ENCODE results near the gene LRRC58. TPM values are rescaled to one million over a fixed set of nuclear protein-coding genes. Genes with fewer than 3 reads are reported as not detected.
"Not testable (repeated sequence)": the region's sequence is repeated elsewhere in the genome, so short reads cannot be mapped to it uniquely, and the experiment has no call there.

LRRC58 gene
- total RNA-seq, 8 experiments from 2014 or later, result 7.0 to 50.1 (median 20.1) TPM

DNA sequence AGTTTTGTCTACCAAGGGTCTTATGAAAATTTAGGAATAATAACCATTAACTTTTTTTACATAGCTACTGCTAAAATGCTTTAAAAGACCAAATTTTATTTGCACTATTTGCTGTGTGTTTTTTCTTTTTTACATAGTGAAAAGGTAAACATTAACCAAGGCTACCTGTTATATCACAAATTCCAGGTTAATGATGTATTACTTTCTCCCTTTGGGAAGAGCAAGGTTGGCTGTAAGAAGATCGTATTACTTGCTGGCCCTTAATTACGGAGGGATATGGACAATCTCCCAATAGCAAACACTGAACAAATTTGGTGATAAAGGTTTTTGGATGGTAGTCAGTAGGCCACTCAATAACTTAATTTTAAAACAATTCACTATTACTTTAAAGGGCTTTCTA is 22.4 kb downstream of the LRRC58 start:
- WGBS, 10 experiments, result 83 to 100% (median 100%) methylated on average over 1 to 2 of the region's 2 CpGs; no CpG with 5 or more reads in 1 of the 10 experiments
- Histone ChIP-seq H3K27ac (no peak overlapping the region), H3K4me3 (no peak overlapping the region), H3K4me1 (replicated peaks in 1 of 2) (no peaks in the 10 kb centered on the region)
- no peak for ATAC-seq (replicated peaks in 6 of 8)
- in situ Hi-C loops (cut with MboI; ENCODE audit: low pct_unique_long_range_greater_than_20kb in 2 of 9, low sequenced_read_pairs in 9 of 9, unreplicated experiment in 9 of 9), result no loop called here

DNA sequence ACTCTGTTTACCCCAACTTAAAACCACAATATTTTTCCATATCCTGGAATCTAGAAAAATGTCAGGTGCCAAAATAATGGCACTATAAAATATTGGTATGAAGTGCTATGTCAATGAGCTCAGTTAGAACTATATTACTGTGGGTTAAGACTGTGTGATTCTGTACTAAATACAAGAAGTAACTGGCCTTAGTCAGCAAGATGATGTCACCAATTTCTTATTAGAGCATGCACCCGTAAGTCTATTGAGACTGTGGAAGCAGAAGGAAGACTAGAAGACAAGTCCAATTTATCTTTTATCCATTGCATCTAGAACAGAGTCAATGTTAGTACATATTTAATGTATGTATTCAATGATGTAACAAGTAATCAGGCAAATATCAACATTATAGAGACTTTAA is 25.0 kb downstream of the LRRC58 start:
- in situ Hi-C loops (cut with MboI; ENCODE audit: low pct_unique_long_range_greater_than_20kb in 2 of 9, low sequenced_read_pairs in 9 of 9, unreplicated experiment in 9 of 9), result no loop called here
- 0 to 100% (median 79%) methylated on average over 1 of the region's 1 CpG; no CpG with 5 or more reads in 2 of the 10 experiments for WGBS, 10 experiments
- Histone ChIP-seq H3K4me1 (replicated peaks in 1 of 2) (no peaks in the 10 kb centered on the region), H3K27ac (no peak overlapping the region), H3K4me3 (no peak overlapping the region)
- peak in 7 of 8 experiments; percentile 81 to 98 (median 87) for ATAC-seq (replicated peaks in 6 of 8)

DNA sequence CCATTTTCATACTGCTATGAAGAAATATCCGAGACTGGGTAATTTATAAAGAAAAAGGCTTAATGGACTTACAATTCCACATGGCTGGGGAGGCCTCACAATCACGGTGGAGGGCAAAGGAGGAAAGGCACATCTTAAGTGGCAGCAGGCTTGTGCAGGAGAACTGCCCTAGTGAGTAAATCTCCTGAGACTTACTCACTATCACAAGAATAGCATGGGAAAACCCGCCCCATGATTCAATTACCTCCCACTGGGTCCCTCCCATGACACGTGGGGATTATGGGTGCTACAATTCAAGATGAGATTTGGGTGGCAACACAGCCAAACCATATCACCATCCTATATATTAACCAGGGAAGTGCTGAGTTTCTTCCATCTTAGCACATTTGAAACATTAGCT is 25.4 kb downstream of the LRRC58 start:
- H3K4me1 ChIP-seq (replicated peaks in 1 of 2); H3K27ac ChIP-seq; H3K4me3 ChIP-seq; in situ Hi-C loops (cut with MboI; ENCODE audit: low pct_unique_long_range_greater_than_20kb in 2 of 9, low sequenced_read_pairs in 9 of 9, unreplicated experiment in 9 of 9): not testable (repeated sequence)
- 60 to 100% (median 83%) methylated on average over 1 to 3 of the region's 4 CpGs; no CpG with 5 or more reads in 2 of the 10 experiments for WGBS, 10 experiments
- ATAC-seq (replicated peaks in 6 of 8), result peak in 7 of 8 experiments; percentile 52 to 96 (median 81)

DNA sequence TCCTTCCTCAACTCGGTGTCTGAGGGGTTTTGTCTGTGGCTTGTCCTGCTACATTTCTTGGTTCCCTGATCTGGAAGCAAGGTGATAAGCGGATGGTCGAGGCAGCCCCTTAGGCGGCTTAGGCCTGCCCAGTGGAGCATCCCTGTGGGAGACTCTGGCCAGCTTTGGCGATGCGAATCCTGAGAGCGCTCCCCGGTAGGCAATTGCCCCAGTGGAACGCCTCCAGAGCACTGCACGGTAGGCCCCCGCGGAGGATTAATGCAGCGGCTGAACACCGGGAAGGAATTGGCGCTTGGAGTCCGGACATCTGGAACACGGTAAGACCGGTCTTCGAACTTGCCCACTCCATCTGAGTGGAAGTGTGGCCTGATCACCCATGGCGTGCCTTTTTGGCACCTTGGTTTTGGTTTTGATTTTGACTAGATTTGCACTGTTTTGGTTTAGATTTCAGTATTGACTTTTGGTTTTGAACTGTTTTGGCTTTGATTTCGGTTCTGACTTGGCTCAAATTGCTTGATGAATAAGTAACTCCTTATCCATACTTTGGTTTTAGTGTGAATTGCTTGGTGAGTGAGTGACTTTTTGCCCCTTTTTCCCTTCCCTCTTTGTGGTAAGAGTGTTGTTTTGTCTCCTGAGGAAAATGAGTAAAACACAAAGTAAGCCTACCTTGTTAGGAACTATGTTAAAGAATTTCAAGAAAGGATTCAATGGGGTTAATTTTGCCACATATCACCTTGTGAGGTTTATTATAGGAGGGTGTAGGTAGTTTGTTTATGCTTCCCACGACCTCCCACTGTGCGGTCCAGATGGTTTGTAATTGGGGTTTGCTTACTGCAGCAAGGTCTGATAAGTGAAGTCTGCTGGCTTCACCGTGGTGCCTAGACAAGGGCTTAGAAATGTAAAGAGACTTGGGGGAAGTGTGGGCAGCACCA is 37.0 kb downstream of the LRRC58 start:
- in situ Hi-C loops (cut with MboI; ENCODE audit: low pct_unique_long_range_greater_than_20kb in 2 of 9, low sequenced_read_pairs in 9 of 9, unreplicated experiment in 9 of 9), result no loop called here
- Histone ChIP-seq H3K4me3 (no peak overlapping the region), H3K4me1 (replicated peaks in 1 of 2) (no peaks in the 10 kb centered on the region), H3K27ac (no peak overlapping the region)
- no peak for ATAC-seq (replicated peaks in 6 of 8)
- 83 to 100% (median 95%) methylated on average over 1 to 21 of the region's 24 CpGs for WGBS, 10 experiments

DNA sequence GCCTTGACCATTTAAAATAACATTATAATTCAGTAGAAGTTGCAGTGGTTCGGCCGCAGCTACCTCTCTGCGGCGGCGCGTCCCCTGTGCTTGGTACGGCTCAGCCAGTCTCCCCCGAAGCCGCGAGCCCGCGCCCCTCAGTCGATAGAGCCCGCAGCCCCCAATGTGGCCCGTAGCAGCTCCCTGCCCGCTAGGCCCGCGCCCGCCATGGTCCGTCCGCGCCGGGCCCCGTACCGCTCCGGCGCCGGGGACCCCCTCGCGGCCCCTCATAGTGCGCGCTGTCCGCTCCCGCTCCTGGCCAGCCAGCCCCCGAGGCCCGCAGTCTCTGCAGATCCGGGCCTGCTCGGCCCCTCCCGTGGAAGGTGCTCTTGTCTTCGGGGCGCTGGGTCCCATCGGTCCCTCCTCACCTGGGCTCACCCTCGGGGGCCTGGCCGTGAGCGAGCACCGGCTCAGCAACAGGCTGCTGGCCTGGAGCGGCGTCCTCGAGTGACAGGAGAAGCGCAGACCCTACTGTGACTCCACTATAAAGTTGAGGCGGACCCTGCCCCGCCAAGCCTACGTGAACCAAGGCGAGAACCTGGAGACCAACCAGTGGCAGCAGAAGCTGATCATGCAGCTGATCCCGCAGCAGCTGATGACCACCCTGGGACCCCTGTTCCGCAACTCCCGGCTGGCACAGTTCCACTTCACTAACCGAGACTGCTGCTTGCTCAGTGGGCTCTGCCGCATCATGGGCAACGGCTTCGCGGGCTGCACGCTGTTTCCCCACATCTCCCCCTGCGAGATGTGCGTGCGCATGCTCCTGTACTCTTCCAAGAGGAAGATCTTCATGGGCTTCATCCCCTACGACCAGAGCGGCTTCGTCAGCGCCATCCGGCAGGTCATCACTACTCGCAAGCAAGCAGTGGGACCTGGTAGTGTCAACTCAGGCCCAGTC is 42.4 kb downstream of the LRRC58 start:
- in situ Hi-C loops (cut with MboI; ENCODE audit: low pct_unique_long_range_greater_than_20kb in 2 of 9, low sequenced_read_pairs in 9 of 9, unreplicated experiment in 9 of 9), result no loop called here
- Histone ChIP-seq H3K27ac (no peak overlapping the region), H3K4me3 (no peak overlapping the region), H3K4me1 (replicated peaks in 1 of 2) (peaks cover 7 to 8% of the 10 kb centered on the region in 2 donors)
- ATAC-seq (replicated peaks in 6 of 8), result no peak
- 80 to 100% (median 94%) methylated on average over 1 to 13 of the region's 72 CpGs; no CpG with 5 or more reads in 4 of the 10 experiments for WGBS, 10 experiments

DNA sequence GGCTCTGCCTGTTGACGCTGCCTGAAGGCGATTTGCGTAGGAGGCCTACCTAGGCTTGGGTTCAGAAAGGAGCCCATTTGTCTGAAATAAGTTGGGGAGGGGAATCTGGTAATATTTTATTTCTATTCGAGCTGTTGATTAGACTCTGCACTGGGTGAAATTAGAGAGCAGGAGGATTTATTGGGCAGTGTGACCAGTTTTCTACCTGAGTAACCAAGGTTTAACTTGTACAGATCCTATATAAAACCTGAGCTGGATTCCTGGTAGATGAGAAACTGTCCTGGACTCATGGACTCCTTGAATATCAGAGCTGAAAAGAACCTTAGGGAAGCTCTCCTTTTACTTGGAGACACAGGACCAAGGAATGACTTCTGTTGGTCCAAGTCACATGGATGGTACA is 44.5 kb downstream of the LRRC58 start:
- H3K4me3 ChIP-seq, result no peak overlapping the region
- WGBS, 10 experiments, result 84 to 100% (median 90%) methylated on average over 1 to 4 of the region's 4 CpGs; no CpG with 5 or more reads in 1 of the 10 experiments
- in situ Hi-C loops (cut with MboI; ENCODE audit: low pct_unique_long_range_greater_than_20kb in 2 of 9, low sequenced_read_pairs in 9 of 9, unreplicated experiment in 9 of 9), result no loop called here
- peaks cover 8 to 9% of the 10 kb centered on the region in 2 donors for H3K4me1 ChIP-seq (replicated peaks in 1 of 2)
- no peak for ATAC-seq (replicated peaks in 6 of 8)
- no peak overlapping the region for H3K27ac ChIP-seq

DNA sequence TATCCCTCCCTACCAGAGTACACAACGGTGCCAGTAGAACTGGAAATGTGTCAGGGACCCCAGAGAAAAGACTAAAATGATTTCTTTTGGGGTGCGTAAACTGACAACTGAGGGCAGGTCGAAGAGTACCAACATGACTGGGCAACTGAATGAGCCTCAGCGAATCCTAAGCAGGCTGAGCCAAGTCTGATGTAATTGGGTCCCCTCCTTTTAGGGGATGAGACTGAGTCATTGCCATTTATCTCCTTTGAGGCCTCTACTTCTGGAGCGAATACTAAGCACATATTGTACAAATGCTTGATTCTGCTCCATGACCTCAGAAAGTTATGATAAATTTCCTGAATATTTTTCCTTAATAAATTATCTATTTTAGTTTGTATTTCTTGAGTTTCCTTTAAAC is 46.8 kb downstream of the LRRC58 start:
- peaks cover 8 to 9% of the 10 kb centered on the region in 2 donors for H3K4me1 ChIP-seq (replicated peaks in 1 of 2)
- ATAC-seq (replicated peaks in 6 of 8), result peak in 6 of 8 experiments; percentile 54 to 99 (median 76)
- H3K4me3 ChIP-seq, result no peak overlapping the region

DNA sequence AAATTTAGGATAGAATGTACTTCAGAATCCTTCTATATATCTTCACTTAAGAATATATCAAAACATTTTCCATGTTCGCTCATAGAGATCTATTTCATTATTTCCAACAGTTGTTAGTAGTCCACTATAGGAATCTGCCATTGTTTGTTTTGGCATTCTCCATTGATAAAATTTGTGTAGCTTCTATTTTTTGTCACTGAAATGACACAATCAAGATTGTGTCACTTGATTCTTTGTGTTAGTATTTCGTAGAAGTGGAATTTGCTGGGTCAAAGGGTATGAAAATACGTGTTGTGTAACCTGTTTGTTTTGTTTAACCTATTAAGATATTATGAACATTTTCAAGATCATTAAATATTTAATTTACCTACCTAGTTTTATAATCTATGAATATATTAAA is 48.2 kb downstream of the LRRC58 start:
- Histone ChIP-seq H3K4me3 (no peak overlapping the region), H3K4me1 (replicated peaks in 1 of 2) (peaks cover 8 to 9% of the 10 kb centered on the region in 2 donors), H3K27ac (no peak overlapping the region)
- 55 to 100% (median 88%) methylated on average over 1 to 3 of the region's 3 CpGs; no CpG with 5 or more reads in 1 of the 10 experiments for WGBS, 10 experiments
- no peak for ATAC-seq (replicated peaks in 6 of 8)
- in situ Hi-C loops (cut with MboI; ENCODE audit: low pct_unique_long_range_greater_than_20kb in 2 of 9, low sequenced_read_pairs in 9 of 9, unreplicated experiment in 9 of 9), result no loop called here

More for the DNA sequence above, 46.8 kb downstream of the LRRC58 start:
- in situ Hi-C loops (cut with MboI; ENCODE audit: low pct_unique_long_range_greater_than_20kb in 2 of 9, low sequenced_read_pairs in 9 of 9, unreplicated experiment in 9 of 9), result no loop called here
- no peak overlapping the region for H3K27ac ChIP-seq
- 73 to 100% (median 85%) methylated on average over 1 to 5 of the region's 5 CpGs; no CpG with 5 or more reads in 1 of the 10 experiments for WGBS, 10 experiments

DNA sequence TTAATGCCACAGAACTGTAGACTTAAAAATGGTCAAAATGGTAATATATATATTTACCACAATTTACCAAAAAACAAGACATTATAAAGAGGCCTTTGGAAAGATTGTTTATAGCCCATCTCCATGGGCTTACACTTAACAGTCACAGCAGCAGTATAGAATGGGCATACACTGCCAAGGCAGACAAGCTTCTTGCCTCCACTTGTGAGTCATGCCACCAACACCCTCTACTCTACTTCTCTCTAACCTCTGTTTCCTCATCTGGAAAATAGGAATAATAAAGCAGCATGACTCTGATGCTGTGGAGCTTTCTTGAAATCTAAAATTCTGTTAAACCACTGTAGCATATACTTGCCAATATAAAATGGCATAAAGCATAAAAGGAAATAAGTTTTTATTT is 49.8 kb downstream of the LRRC58 start:
- in situ Hi-C loops (cut with MboI; ENCODE audit: low pct_unique_long_range_greater_than_20kb in 2 of 9, low sequenced_read_pairs in 9 of 9, unreplicated experiment in 9 of 9), result no loop called here
- no peak for ATAC-seq (replicated peaks in 6 of 8)
- H3K4me1 ChIP-seq (replicated peaks in 1 of 2), result peaks cover 8 to 9% of the 10 kb centered on the region in 2 donors
- H3K27ac ChIP-seq, result no peak overlapping the region
- H3K4me3 ChIP-seq, result no peak overlapping the region

DNA sequence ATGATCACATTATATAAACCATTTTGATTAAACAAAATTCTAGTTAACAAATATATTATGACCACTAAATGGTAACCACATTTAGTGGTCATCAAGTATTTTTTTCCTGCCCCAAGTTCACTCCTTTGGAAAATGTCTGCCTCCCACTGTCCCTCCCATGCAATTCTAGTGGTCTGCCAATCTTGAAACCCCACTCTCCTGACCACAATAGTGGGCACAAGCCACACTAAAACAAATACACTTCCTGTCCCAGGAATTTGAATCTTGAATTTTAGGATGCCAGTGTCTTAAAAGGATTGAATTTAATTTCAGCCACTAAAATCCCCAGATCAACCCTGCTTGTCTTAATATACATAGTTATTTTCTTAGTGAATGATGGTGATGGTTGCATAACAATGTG is 50.2 kb downstream of the LRRC58 start:
- Histone ChIP-seq H3K27ac (no peak overlapping the region), H3K4me1 (replicated peaks in 1 of 2) (peaks cover 8 to 9% of the 10 kb centered on the region in 2 donors), H3K4me3 (no peak overlapping the region)
- ATAC-seq (replicated peaks in 6 of 8), result no peak
- in situ Hi-C loops (cut with MboI; ENCODE audit: low pct_unique_long_range_greater_than_20kb in 2 of 9, low sequenced_read_pairs in 9 of 9, unreplicated experiment in 9 of 9), result no loop called here

DNA sequence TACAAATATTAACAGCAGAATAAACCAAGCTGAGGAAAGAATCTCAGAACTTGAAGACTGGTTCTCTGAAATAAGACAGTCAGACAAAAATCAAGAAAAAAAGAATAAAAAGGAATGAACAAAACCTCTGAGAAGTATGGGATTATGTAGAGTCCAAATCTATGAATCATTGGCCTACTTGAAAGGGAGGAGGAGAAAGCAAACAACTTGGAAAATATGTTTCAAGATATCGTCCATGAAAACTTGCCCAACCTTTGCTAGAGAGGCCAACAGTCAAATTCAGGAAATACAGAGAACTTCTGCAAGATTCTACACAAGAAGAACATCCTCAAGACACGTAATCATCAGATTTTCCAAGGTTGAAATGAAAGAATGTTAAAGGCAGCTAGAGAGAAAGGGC is 57.6 kb downstream of the LRRC58 start:
- H3K4me1 ChIP-seq (replicated peaks in 1 of 2); ATAC-seq (replicated peaks in 6 of 8); in situ Hi-C loops (cut with MboI; ENCODE audit: low pct_unique_long_range_greater_than_20kb in 2 of 9, low sequenced_read_pairs in 9 of 9, unreplicated experiment in 9 of 9); H3K27ac ChIP-seq; H3K4me3 ChIP-seq: not testable (repeated sequence)
- WGBS, 10 experiments, result 6 to 95% (median 67%) methylated on average over 1 to 2 of the region's 2 CpGs

DNA sequence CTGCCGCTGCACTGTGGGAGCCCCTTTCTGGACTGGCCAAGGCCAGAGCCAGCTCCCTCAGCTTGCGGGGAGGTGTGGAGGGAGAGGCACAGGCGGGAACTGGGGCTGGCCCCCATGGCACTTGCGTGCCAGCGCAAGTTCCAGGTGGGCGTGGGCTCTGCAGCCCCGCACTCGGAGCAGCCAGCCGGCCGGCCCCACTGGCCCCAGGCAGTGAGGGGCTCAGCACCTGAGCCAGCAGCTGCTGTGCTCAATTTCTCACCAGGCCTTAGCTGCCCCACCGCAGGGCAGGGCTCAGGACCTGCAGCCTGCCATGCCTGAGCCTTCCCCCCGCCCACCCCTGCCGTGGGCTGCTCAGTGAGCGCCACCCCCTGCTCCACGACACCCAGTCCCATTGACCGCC is 59.5 kb downstream of the LRRC58 start:
- Histone ChIP-seq H3K27ac (no peak overlapping the region), H3K4me1 (replicated peaks in 1 of 2) (peaks cover 0 to 6% of the 10 kb centered on the region in 2 donors), H3K4me3 (no peak overlapping the region)
- WGBS, 10 experiments, result 40% methylated on average over 1 of the region's 16 CpGs; no CpG with 5 or more reads in 9 of the 10 experiments
- no peak for ATAC-seq (replicated peaks in 6 of 8)
- in situ Hi-C loops (cut with MboI; ENCODE audit: low pct_unique_long_range_greater_than_20kb in 2 of 9, low sequenced_read_pairs in 9 of 9, unreplicated experiment in 9 of 9), result no loop called here

DNA sequence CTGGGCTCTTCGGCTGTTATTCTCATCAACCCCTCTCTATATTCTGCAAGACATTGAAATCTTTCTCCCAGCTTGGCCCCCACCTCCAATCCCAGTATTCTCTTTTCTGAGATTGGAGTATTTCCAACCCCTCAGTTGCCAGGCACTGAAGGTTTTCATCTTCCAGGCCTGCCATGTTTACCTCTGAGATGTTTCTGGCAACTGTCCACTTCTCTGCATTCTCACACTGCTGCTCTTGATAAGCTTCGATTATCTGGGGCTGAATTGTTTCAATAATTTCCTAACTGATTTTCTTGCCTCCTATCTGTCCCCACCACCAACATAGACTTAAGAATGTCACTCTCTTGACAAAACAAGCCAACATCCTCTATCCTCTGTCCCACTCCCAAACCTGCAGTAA is 62.7 kb downstream of the LRRC58 start:
- no peak overlapping the region for H3K27ac ChIP-seq
- peaks cover 0 to 6% of the 10 kb centered on the region in 2 donors for H3K4me1 ChIP-seq (replicated peaks in 1 of 2)
- no peak overlapping the region for H3K4me3 ChIP-seq
- 79 to 100% (median 100%) methylated on average over 1 to 2 of the region's 2 CpGs; no CpG with 5 or more reads in 1 of the 10 experiments for WGBS, 10 experiments
- in situ Hi-C loops (cut with MboI; ENCODE audit: low pct_unique_long_range_greater_than_20kb in 2 of 9, low sequenced_read_pairs in 9 of 9, unreplicated experiment in 9 of 9), result no loop called here
- peak in 1 of 8 experiments; percentile 79 for ATAC-seq (replicated peaks in 6 of 8)
